ENCODE data around the gene YKT6.

DNA sequence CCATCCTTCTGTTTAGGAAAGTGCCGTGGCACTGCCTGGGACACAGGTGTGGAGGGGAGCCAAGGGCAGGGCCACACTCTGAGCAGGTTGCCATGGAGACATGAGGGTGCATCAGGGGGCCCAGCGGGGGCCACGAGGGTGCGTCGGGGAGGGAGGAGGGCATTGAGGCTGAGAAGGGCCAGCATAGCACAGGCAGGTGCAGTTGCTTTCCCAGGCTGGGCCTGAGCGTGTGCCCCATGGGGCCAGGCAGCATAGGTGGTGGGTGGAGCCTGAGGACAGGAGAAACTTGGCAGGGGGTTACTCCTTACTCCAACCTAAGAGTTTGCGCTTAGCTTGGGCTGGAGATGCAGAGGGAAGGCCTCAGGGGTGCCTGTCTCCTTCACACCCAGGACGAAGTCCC lies 15.2 kb downstream of the YKT6 start:
- TF ChIP-seq, protein P1, sequence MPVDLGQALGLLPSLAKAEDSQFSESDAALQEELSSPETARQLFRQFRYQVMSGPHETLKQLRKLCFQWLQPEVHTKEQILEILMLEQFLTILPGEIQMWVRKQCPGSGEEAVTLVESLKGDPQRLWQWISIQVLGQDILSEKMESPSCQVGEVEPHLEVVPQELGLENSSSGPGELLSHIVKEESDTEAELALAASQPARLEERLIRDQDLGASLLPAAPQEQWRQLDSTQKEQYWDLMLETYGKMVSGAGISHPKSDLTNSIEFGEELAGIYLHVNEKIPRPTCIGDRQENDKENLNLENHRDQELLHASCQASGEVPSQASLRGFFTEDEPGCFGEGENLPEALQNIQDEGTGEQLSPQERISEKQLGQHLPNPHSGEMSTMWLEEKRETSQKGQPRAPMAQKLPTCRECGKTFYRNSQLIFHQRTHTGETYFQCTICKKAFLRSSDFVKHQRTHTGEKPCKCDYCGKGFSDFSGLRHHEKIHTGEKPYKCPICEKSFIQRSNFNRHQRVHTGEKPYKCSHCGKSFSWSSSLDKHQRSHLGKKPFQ (tag by site-specific recombination; IDR thresholded peaks at IDR 0.05), result no peak
- TF ChIP-seq, protein P2, sequence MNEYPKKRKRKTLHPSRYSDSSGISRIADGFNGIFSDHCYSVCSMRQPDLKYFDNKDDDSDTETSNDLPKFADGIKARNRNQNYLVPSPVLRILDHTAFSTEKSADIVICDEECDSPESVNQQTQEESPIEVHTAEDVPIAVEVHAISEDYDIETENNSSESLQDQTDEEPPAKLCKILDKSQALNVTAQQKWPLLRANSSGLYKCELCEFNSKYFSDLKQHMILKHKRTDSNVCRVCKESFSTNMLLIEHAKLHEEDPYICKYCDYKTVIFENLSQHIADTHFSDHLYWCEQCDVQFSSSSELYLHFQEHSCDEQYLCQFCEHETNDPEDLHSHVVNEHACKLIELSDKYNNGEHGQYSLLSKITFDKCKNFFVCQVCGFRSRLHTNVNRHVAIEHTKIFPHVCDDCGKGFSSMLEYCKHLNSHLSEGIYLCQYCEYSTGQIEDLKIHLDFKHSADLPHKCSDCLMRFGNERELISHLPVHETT (tag by site-specific recombination; IDR thresholded peaks at IDR 0.05), result no peak
- no peak for TF ChIP-seq TRIM28 (IDR thresholded peaks at IDR 0.05; ENCODE audit: borderline replicate concordance, low read length)
- TF ChIP-seq, protein P3, sequence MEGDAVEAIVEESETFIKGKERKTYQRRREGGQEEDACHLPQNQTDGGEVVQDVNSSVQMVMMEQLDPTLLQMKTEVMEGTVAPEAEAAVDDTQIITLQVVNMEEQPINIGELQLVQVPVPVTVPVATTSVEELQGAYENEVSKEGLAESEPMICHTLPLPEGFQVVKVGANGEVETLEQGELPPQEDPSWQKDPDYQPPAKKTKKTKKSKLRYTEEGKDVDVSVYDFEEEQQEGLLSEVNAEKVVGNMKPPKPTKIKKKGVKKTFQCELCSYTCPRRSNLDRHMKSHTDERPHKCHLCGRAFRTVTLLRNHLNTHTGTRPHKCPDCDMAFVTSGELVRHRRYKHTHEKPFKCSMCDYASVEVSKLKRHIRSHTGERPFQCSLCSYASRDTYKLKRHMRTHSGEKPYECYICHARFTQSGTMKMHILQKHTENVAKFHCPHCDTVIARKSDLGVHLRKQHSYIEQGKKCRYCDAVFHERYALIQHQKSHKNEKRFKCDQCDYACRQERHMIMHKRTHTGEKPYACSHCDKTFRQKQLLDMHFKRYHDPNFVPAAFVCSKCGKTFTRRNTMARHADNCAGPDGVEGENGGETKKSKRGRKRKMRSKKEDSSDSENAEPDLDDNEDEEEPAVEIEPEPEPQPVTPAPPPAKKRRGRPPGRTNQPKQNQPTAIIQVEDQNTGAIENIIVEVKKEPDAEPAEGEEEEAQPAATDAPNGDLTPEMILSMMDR (tag by site-specific recombination; IDR thresholded peaks at IDR 0.05), result no peak

Measured in HEK293 (cell line).